ENCODE measurements around the gene CSRNP3. TPM values are rescaled to one million over a fixed set of nuclear protein-coding genes. Genes with fewer than 3 reads are reported as not detected.

Gene CSRNP3
- total RNA-seq, 1 experiment from 2014 or later = 1.3 TPM

DNA sequence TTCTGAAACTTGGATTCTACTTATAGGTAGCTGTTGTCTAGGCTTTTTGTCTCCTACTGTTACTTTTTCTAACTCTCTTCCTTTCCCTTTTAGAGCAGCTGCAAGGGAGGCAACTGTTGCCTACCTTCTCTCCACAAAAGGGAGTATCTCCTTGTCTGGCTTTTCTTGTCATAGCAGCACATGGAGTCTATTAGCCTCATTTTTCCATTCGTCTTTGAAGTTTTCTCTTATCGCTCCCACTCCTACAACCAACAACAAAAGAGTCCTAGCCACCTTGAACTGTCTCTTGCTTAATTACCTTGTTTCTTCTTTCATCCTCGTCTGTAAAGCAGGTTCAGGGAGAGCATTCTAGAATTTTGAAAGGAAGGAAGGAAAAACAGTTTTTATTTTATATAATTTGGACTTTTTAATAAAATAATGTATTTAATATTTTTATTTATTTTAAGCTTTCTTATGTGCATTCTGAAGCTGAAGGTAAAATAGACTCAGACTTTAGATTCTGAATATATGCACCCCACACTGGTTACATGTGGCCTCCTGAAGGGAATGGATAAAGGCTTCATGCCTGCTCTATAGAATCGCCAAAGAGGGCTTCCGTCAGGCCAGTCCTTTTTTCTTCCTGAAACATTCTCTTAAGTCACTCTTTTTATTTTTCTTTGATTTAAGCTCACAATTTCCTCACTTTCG is 154.4 kb downstream of the CSRNP3 start:
- H3K4me3 Mint-ChIP-seq (ENCODE audit: unreplicated experiment) = no peak overlapping the region
- BruUV-seq (replicated peaks) = no TSS peak
- no peak for TF ChIP-seq CTCF (IDR thresholded peaks at IDR 0.05; ENCODE audit: insufficient read depth in 1 of 2, low read depth in 1 of 2, low read length in 1 of 2, severe bottlenecking in 1 of 2, unreplicated experiment in 1 of 2)
- intact Hi-C loops (cut with micrococcal nuclease; ENCODE audit: unreplicated experiment) = no loop called here
- H3K27ac Mint-ChIP-seq (ENCODE audit: unreplicated experiment) = no peak overlapping the region
- Histone ChIP-seq H3K27me3 (replicated peaks; ENCODE audit: control insufficient read depth, insufficient read depth, low read length) (no peaks in the 10 kb centered on the region), H3K4me1 (no peaks in the 10 kb centered on the region), H3K9me3 (no peaks in the 10 kb centered on the region), H3K4me3 (ENCODE audit: low read depth, low read length) (no peak overlapping the region), H3K36me3 (ENCODE audit: control insufficient read depth, insufficient read depth, low read length) (no peaks in the 10 kb centered on the region)
- no peaks in the 10 kb centered on the region for H3K9me3 Mint-ChIP-seq (ENCODE audit: unreplicated experiment)
- no peaks in the 10 kb centered on the region for H3K27me3 Mint-ChIP-seq (ENCODE audit: insufficient read depth, unreplicated experiment)
- ChIA-PET POLR2A (no interaction called here), CTCF (no interaction called here)
- H3K4me1 Mint-ChIP-seq (ENCODE audit: low read depth, unreplicated experiment) = no peaks in the 10 kb centered on the region
- H3K36me3 Mint-ChIP-seq (ENCODE audit: insufficient read depth, unreplicated experiment) = no peaks in the 10 kb centered on the region
- DNase-seq = no peak

- no peaks in the 10 kb centered on the region for H3K27me3 Mint-ChIP-seq (ENCODE audit: insufficient read depth, unreplicated experiment)
- POLR2A ChIA-PET = no interaction called here
Measured at GRCh38 chr2:165624470-165624800, 154.9 kb downstream of the CSRNP3 start.

DNA sequence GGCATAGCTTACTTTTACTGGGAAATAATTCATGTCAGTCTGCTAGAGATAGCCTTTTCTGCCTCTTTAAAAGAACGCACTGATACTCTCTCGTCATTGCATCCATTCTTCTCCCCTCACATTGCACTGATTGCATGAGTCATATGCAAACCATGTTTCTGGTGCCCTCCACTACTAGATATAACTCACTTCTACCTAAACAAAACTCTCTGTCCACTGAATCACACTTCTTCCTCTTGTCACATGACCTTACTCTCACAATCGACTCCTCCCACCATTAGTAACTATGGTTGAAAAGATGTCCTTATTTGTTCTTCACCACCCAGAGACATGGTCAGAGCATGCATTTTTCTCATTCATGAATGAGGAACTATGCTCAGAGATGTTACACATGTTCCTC is 158.0 kb downstream of the CSRNP3 start:
- H3K9me3 Mint-ChIP-seq (ENCODE audit: unreplicated experiment) = no peaks in the 10 kb centered on the region
- Histone ChIP-seq H3K4me3 (ENCODE audit: low read depth, low read length) (no peak overlapping the region), H3K36me3 (ENCODE audit: control insufficient read depth, insufficient read depth, low read length) (no peaks in the 10 kb centered on the region), H3K27me3 (replicated peaks; ENCODE audit: control insufficient read depth, insufficient read depth, low read length) (no peaks in the 10 kb centered on the region), H3K9me3 (no peaks in the 10 kb centered on the region), H3K4me1 (no peaks in the 10 kb centered on the region)
- POLR2A ChIA-PET = no interaction called here
- intact Hi-C loops (cut with micrococcal nuclease; ENCODE audit: unreplicated experiment) = no loop called here
- H3K36me3 Mint-ChIP-seq (ENCODE audit: insufficient read depth, unreplicated experiment) = no peaks in the 10 kb centered on the region
- no peak for DNase-seq
- BruUV-seq (replicated peaks) = no TSS peak
- no peak for TF ChIP-seq CTCF (IDR thresholded peaks at IDR 0.05; ENCODE audit: insufficient read depth in 1 of 2, low read depth in 1 of 2, low read length in 1 of 2, severe bottlenecking in 1 of 2, unreplicated experiment in 1 of 2)
- H3K27me3 Mint-ChIP-seq (ENCODE audit: insufficient read depth, unreplicated experiment) = no peaks in the 10 kb centered on the region
- CTCF ChIA-PET = no interaction called here
- H3K4me3 Mint-ChIP-seq (ENCODE audit: unreplicated experiment) = no peak overlapping the region
- H3K27ac Mint-ChIP-seq (ENCODE audit: unreplicated experiment) = no peak overlapping the region
- no peaks in the 10 kb centered on the region for H3K4me1 Mint-ChIP-seq (ENCODE audit: low read depth, unreplicated experiment)

More at GRCh38 chr2:165624470-165624800, 154.9 kb downstream of the CSRNP3 start:
- Histone ChIP-seq H3K27me3 (replicated peaks; ENCODE audit: control insufficient read depth, insufficient read depth, low read length) (no peaks in the 10 kb centered on the region), H3K9me3 (no peaks in the 10 kb centered on the region), H3K4me3 (ENCODE audit: low read depth, low read length) (no peak overlapping the region), H3K4me1 (no peaks in the 10 kb centered on the region), H3K36me3 (ENCODE audit: control insufficient read depth, insufficient read depth, low read length) (no peaks in the 10 kb centered on the region)
- CTCF ChIA-PET = no interaction called here
- H3K9me3 Mint-ChIP-seq (ENCODE audit: unreplicated experiment) = no peaks in the 10 kb centered on the region
- intact Hi-C loops (cut with micrococcal nuclease; ENCODE audit: unreplicated experiment) = no loop called here
- H3K4me1 Mint-ChIP-seq (ENCODE audit: low read depth, unreplicated experiment) = no peaks in the 10 kb centered on the region
- H3K27ac Mint-ChIP-seq (ENCODE audit: unreplicated experiment) = no peak overlapping the region
- no peaks in the 10 kb centered on the region for H3K36me3 Mint-ChIP-seq (ENCODE audit: insufficient read depth, unreplicated experiment)
- DNase-seq = no peak
- no TSS peak for BruUV-seq (replicated peaks)
- H3K4me3 Mint-ChIP-seq (ENCODE audit: unreplicated experiment) = no peak overlapping the region
- TF ChIP-seq CTCF (IDR thresholded peaks at IDR 0.05; ENCODE audit: insufficient read depth in 1 of 2, low read depth in 1 of 2, low read length in 1 of 2, severe bottlenecking in 1 of 2, unreplicated experiment in 1 of 2) = no peak

Data from Caco-2 (cell line).